ENCODE measurements around the gene CYBA.

GRCh38 chr16:88595101-88595500 lies 55.8 kb downstream of the CYBA start:
- no peak for TF ChIP-seq CTCF (IDR thresholded peaks at IDR 0.05)
- TF ChIP-seq POLR2AphosphoS2 (conservative IDR thresholded peaks at IDR 0.05; ENCODE audit: low read length) = no peak
